Measurements from ENCODE around the gene PSMD5.
A peak's percentile ranks its signal among the peaks of the same experiment; 100 is the strongest.

The PSMD5 gene

GRCh38 chr9:120855827-120856670 lies 13.3 kb upstream of the PSMD5 start:
- no peak for DNase-seq (ENCODE audit: low read depth in 2 of 2)

GRCh38 chr9:120854596-120855327 lies 12.0 kb upstream of the PSMD5 start:
- DNase-seq (ENCODE audit: low read depth in 2 of 2): no peak

- DNase-seq (ENCODE audit: low read depth in 2 of 2): no peak
Measured at GRCh38 chr9:120853198-120853597, 10.5 kb upstream of the PSMD5 start.

GRCh38 chr9:120852240-120853010 lies 9.7 kb upstream of the PSMD5 start:
- no peak for DNase-seq (ENCODE audit: low read depth in 2 of 2)

GRCh38 chr9:120851449-120851848 lies 8.7 kb upstream of the PSMD5 start:
- DNase-seq (ENCODE audit: low read depth in 2 of 2): no peak

- no peak for DNase-seq (ENCODE audit: low read depth in 2 of 2)
Measured at GRCh38 chr9:120850315-120850714, 7.6 kb upstream of the PSMD5 start.

- DNase-seq (ENCODE audit: low read depth in 2 of 2): no peak
Measured at GRCh38 chr9:120846906-120847305, 4.2 kb upstream of the PSMD5 start.

- DNase-seq (ENCODE audit: low read depth in 2 of 2): no peak
Measured at GRCh38 chr9:120846251-120846889, 3.6 kb upstream of the PSMD5 start.

GRCh38 chr9:120845255-120845654 lies 2.5 kb upstream of the PSMD5 start:
- DNase-seq (ENCODE audit: low read depth in 2 of 2): peak; percentile 9 to 39

GRCh38 chr9:120841930-120842684 lies 615 bp downstream of the PSMD5 start:
- no peak for DNase-seq (ENCODE audit: low read depth in 2 of 2)

GRCh38 chr9:120839146-120839545 lies 3.6 kb downstream of the PSMD5 start:
- DNase-seq (ENCODE audit: low read depth in 2 of 2): no peak

GRCh38 chr9:120837921-120838320 lies 4.8 kb downstream of the PSMD5 start:
- no peak for DNase-seq (ENCODE audit: low read depth in 2 of 2)

- DNase-seq (ENCODE audit: low read depth in 2 of 2): no peak
Measured at GRCh38 chr9:120833325-120833724, 9.4 kb downstream of the PSMD5 start.

- DNase-seq (ENCODE audit: low read depth in 2 of 2): no peak
Measured at GRCh38 chr9:120832807-120833206, 9.9 kb downstream of the PSMD5 start.

GRCh38 chr9:120830865-120831264 lies 11.9 kb downstream of the PSMD5 start:
- no peak for DNase-seq (ENCODE audit: low read depth in 2 of 2)

GRCh38 chr9:120830151-120830550 lies 12.6 kb downstream of the PSMD5 start:
- DNase-seq (ENCODE audit: low read depth in 2 of 2): no peak

- DNase-seq (ENCODE audit: low read depth in 2 of 2): no peak
Measured at GRCh38 chr9:120829650-120830049, 13.1 kb downstream of the PSMD5 start.

GRCh38 chr9:120820095-120820494 lies 22.6 kb downstream of the PSMD5 start:
- DNase-seq (ENCODE audit: low read depth in 2 of 2): no peak

GRCh38 chr9:120818595-120818994 lies 24.1 kb downstream of the PSMD5 start:
- no peak for DNase-seq (ENCODE audit: low read depth in 2 of 2)

- DNase-seq (ENCODE audit: low read depth in 2 of 2): no peak
Measured at GRCh38 chr9:120815075-120815474, 27.6 kb downstream of the PSMD5 start.

- no peak for DNase-seq (ENCODE audit: low read depth in 2 of 2)
Measured at GRCh38 chr9:120808931-120809330, 33.8 kb downstream of the PSMD5 start.
